HG02610 (cell line): ENCODE results near the gene UBA3.

ENCODE experiments used
- ATAC-seq: cut with Tn5 transposase; IDR thresholded peaks from one replicate; pipeline ENCODE4 v1.9.1; 2021; ENCODE audit warnings: mild to moderate bottlenecking, moderate library complexity; ENCODE audit not compliant: unreplicated experiment

Gene UBA3

DNA sequence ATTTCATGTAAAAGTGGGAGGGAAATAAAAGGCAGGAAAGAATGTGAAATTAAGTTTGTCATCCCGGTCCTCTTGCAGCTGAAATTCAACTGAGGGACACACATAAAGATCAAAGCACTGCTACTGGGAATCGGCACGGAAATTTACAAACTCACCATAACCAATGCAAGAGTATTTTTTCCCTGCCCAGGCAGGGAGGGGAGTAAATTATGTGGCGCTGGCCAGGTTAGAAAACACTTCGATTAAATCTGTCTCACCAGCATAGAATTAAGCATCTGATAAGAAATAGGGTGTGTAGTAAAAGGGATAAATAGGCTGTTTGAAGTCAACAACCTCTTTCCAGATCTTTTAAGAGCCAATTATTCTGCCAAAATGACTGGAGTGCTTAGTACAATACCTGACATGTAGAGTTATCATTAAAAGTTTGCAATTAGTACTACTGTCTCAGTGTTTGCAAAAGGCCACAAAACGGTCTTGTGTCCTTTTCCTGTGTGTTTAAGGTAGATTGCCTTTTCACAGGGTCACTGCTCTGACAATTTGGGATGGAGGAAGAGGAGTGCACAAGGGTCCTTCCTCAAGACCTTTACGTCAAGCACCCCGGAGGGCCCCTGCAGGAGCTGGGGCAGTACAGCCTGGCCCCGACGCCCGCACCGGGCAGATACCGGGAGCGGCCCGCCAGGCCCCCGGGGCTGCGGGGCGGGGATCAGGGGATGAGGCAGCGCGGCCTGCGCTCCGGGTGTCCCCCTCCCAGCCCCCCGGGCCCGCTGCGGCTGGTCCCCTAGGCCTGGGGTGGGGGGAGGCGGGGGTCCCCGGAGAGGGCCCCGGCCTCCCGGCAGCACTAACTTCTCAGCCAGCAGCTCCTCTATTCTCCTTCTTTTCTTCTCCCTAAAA, 651 bp downstream of the UBA3 start:
- no peak for ATAC-seq

GRCh38 chr3:69072928-69073327, 7.2 kb downstream of the UBA3 start:
- no peak for ATAC-seq

- ATAC-seq = no peak
These were observed 14.0 kb downstream of the UBA3 start for GRCh38 chr3:69066121-69066520.

GRCh38 chr3:69065318-69065964, 14.7 kb downstream of the UBA3 start:
- no peak for ATAC-seq

GRCh38 chr3:69063636-69064035, 16.5 kb downstream of the UBA3 start:
- ATAC-seq = no peak

GRCh38 chr3:69059688-69060087, 20.5 kb downstream of the UBA3 start:
- ATAC-seq = no peak

DNA sequence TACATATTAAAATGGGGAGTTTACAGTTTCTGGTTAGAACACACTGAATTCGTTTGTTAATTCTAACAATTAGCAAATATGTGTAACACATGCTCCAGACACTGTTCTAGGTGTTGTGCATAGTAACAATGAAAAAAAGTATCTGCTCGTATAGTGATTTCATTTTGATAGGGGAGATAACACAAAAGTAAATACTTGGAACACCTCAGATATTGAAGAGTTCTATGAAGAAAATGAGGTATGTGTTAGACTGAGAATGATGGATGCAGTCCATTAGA, 21.3 kb downstream of the UBA3 start:
- ATAC-seq = no peak

GRCh38 chr3:69058180-69058946, 21.8 kb downstream of the UBA3 start:
- ATAC-seq = peak; percentile 99

DNA sequence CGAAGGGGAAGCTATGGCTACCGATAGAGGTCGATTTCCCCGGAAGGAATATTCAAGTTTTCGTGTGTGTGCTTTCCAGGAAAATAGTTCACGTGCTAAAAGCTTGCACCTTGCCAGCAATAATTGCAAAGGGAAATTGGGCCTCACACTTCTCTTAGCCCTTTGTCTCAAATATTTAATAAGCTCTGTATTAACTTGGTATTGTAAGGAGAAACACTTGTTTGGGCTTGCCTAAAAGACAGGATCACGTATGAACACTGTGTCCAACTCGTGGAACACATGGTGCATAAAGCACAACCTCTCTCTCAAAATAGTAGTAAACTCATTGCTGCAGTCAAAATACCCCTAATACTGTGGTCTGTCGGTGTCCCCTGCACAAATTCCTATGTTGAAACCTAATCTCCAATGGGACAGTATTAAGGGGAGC, 27.7 kb downstream of the UBA3 start:
- ATAC-seq = peak; percentile 3

- peak; percentile 94 for ATAC-seq
These were observed 28.3 kb downstream of the UBA3 start, which contains the start of gene TMF1 for GRCh38 chr3:69051756-69052471. Gene TMF1 (minus strand): TSS chr3:69052333. CDS start chr3:69052086, 247 bp downstream.

DNA sequence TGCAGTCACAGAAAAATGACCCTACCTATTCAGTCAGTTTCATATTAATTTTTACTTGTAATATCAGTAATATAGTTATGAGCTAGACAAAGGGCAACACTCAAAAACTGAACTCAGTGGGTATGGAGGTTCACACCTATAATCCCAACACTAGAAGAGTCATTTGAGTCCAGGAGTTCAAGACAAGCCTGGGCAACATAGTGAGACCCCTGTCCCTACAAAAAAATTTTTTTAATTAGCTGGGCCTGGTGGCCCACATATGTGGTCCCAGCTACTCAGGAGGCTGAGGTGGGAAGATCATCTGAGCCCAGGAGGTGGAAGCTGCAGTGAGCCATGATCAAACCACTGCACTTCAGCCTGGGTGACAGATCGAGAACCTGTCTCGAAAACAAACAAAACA, 31.2 kb downstream of the UBA3 start:
- no peak for ATAC-seq

GRCh38 chr3:69044608-69045007, 35.6 kb downstream of the UBA3 start:
- no peak for ATAC-seq

DNA sequence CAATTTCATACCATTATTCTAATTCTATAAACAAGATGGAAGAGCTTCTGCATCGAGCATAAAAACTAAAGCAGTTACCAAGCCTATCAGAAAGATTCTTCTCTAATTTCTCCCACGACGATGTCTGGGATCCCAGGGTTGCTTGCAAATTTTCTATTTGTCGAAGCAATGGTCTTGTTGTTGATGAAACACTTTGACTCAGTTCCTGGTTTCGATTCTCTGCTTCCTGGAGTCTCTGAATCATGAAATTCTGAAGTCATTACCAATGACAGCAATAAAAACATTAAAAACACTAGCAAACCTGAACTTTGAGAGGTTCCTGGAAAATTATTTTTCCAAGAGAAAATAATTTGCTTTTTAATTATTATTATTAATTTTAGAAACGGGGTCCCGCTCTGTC, 46.7 kb downstream of the UBA3 start:
- no peak for ATAC-seq

DNA sequence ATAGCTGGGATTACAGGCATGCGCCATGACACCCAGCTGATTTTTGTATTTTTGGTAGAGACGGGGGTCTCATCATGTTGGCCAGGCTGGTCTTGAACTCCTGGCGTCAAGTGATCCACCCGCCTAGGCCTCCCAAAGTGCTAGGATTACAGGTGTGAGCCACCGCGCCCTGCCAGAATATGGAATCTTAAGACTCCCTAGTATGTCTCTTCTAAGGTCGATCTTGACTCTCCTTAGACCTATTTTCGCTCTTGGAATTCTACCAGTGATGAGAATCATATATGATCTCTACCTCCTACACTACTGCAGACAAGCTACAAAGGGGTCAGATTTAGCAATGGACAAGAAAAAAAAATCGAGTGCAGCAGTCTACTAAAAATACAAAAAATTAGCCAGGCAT, 47.4 kb downstream of the UBA3 start:
- no peak for ATAC-seq

DNA sequence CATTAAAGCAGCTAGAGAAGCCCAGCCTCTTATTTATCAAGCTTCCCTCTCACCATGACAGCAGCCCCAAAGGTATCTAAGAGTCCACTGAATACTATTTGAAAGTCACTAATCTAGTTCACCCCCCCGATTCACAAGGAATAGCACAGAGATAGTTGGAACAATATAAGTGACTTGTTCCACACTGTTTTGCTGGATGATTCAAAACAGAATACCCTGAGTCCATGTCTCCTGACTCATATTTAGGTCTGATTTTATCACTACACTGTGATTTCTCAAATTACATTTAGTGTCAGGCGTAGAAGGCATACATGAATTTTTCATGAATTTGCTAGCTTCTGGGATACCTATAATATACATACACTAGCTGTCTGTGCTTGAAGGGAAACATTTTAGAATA, 48.0 kb downstream of the UBA3 start:
- no peak for ATAC-seq

DNA sequence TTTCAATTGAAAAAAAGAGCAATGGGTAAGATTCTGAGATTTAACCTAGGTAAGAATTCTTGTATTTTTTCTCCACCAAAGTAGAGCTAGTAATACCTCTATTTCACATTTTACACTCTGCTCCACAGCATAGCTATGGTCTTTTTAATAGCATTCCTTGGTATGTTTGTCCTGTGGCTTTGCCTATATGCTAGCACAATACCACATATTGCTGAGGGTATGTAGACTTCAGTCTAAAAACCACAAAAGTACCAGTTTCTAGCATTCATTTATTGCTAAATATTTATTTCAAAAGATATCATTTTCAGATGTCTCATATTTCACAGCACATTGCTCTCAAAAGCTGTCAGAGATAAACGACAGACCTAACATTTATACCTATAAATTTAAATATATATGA, 48.5 kb downstream of the UBA3 start:
- ATAC-seq = no peak

DNA sequence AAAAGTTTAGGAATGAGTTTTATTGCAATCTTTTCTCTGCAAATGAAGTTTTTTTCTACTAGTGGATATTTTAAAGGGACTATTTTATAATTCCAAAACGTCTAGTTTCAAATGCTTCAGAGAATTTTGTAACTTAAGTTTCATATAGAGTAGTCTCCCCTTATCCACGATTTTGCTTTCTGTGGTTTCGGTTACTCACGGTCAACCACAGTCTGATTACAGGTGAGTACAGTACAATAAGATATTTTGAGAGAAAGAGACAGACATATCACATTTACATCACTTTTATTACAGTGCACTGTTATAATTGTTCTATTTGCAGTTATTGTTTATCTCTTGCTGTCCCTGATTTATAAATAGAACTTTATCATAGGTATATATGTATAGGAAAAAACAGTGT, 59.3 kb downstream of the UBA3 start:
- no peak for ATAC-seq

DNA sequence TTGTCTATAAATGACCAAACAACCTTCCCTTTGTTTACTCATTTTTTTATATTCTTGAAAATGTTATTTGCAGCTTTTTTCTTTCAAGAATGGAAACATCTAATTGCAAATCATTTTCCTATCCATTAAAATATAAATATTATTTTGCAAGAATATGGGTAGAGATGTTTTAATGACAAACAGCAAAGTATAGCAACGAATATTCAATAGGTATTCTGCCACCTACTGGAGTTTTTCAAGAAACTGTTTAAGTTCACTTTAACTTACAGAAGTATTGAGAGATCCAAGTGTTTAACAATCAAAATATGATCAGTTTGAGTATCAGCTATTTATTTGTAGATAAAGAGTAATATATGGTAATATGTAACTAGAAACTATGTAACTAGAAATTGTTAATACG, 59.7 kb downstream of the UBA3 start:
- ATAC-seq = no peak

- ATAC-seq = no peak
These were observed 63.3 kb downstream of the UBA3 start for GRCh38 chr3:69016901-69017300.

DNA sequence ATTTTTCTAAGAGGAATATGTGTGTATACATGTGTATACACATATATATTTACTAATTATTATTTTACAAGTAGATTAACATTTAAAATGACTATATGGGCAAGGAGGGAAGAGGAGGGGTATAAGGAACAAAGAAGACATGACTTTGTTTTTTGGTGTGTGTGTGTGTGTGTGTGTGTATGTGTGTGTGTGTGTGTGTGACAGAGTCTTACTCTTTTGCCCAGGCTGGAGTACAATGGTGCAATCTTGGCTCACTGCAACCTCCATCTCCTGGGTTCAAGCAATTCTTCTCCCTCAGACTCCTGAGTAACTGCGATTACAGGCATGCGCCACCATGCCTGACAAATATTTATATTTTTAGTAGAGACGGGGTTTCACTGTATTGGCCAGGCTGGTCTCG, 64.1 kb downstream of the UBA3 start:
- ATAC-seq = no peak

- ATAC-seq = no peak
These were observed 66.1 kb downstream of the UBA3 start for GRCh38 chr3:69014022-69014580.
